Astrocyte (in vitro differentiated cells and primary cell): ENCODE data around the gene RPS25. TPM values are rescaled to one million over a fixed set of nuclear protein-coding genes. Genes with fewer than 3 reads are reported as not detected.

ENCODE experiments used
- DNase-seq: peaks from one replicate; pipeline ENCODE4 v3.0.0-alpha.2; 2010; ENCODE audit warnings: low read depth
- FAIRE-seq: peaks from 2 replicates; lab custom pipeline; 2011; peaks lifted over from hg19 to GRCh38; lab: Jason Lieb, UNC
- H2AFZ ChIP-seq: 2 replicates; pipeline ENCODE4 v1.6.0; 2012; ENCODE audit warnings: low read depth, low read length, inconsistent platforms
- H3K27ac ChIP-seq: 2 replicates; pipeline ENCODE4 v1.5.1; 2011; ENCODE audit warnings: low read depth, low read length, inconsistent platforms
- H3K27me3 ChIP-seq: 2 replicates; pipeline ENCODE4 v1.6.0; 2011; ENCODE audit warnings: low read length, inconsistent platforms; ENCODE audit not compliant: insufficient read depth
- H3K36me3 ChIP-seq: 2 replicates; pipeline ENCODE4 v1.5.1; 2011; ENCODE audit warnings: low read length, inconsistent platforms; ENCODE audit not compliant: insufficient read depth
- H3K4me1 ChIP-seq: 2 replicates; pipeline ENCODE4 v1.5.1; 2011; ENCODE audit warnings: low read length, inconsistent platforms; ENCODE audit not compliant: insufficient read depth
- H3K4me2 ChIP-seq: 2 replicates; pipeline ENCODE4 v1.6.0; 2012; ENCODE audit warnings: low read length, inconsistent platforms
- H3K4me3 ChIP-seq: 2 replicates; pipeline ENCODE4 v1.5.1; 2011; ENCODE audit warnings: low read depth, mild to moderate bottlenecking, low read length, inconsistent platforms; ENCODE audit not compliant: insufficient read depth
- H3K79me2 ChIP-seq: 2 replicates; pipeline ENCODE4 v1.6.0; 2012; ENCODE audit warnings: mild to moderate bottlenecking, low read length, inconsistent platforms; ENCODE audit not compliant: insufficient read depth
- H3K9ac ChIP-seq: 2 replicates; pipeline ENCODE4 v1.6.0; 2012; ENCODE audit warnings: mild to moderate bottlenecking, low read length, inconsistent platforms
- H3K9me3 ChIP-seq: 2 replicates; pipeline ENCODE4 v1.5.1; 2012; ENCODE audit warnings: low read depth, mild to moderate bottlenecking, low read length, inconsistent platforms; ENCODE audit not compliant: insufficient read depth
- H4K20me1 ChIP-seq: 2 replicates; pipeline ENCODE4 v1.6.0; 2012; ENCODE audit warnings: low read length, inconsistent platforms; ENCODE audit not compliant: insufficient read depth
- H3K27ac Mint-ChIP-seq: one replicate; pipeline ENCODE4 v1.8.0; 2021; ENCODE audit warnings: mild to moderate bottlenecking, mixed read lengths; ENCODE audit not compliant: unreplicated experiment
- H3K27me3 Mint-ChIP-seq: one replicate; pipeline ENCODE4 v1.8.0; 2021; ENCODE audit warnings: low read depth, mixed read lengths; ENCODE audit not compliant: unreplicated experiment
- H3K36me3 Mint-ChIP-seq: one replicate; pipeline ENCODE4 v1.8.0; 2021; ENCODE audit warnings: low read depth, mixed read lengths; ENCODE audit not compliant: unreplicated experiment
- H3K4me1 Mint-ChIP-seq: one replicate; pipeline ENCODE4 v1.8.0; 2021; ENCODE audit warnings: low read depth, mixed read lengths; ENCODE audit not compliant: unreplicated experiment
- H3K4me3 Mint-ChIP-seq: one replicate; pipeline ENCODE4 v1.8.0; 2021; ENCODE audit warnings: mild to moderate bottlenecking, moderate library complexity, mixed read lengths; ENCODE audit not compliant: unreplicated experiment
- H3K9me3 Mint-ChIP-seq: one replicate; pipeline ENCODE4 v1.8.0; 2021; ENCODE audit warnings: mild to moderate bottlenecking, mixed read lengths; ENCODE audit not compliant: unreplicated experiment
- CTCF ChIP-seq: IDR thresholded peaks from 2 replicates; pipeline ENCODE4 v1.5.1; 2011; ENCODE audit warnings: low read depth, mild to moderate bottlenecking, inconsistent platforms, low read length, moderate library complexity; ENCODE audit not compliant: insufficient read depth
- EZH2 ChIP-seq: IDR thresholded peaks from 2 replicates; pipeline ENCODE4 v1.6.1; 2012; ENCODE audit warnings: mild to moderate bottlenecking, low read length, inconsistent platforms; ENCODE audit not compliant: insufficient read depth
- total RNA-seq: library from RNA; stranded (reverse); gene quantifications from 2 replicates; pipeline ENCODE4 v1.2.1, GENCODE V29; 2021

Gene RPS25
- total RNA-seq, 1 donor from 2014 or later: 750 TPM

- peaks cover 48% of the 10 kb centered on the region for H3K36me3 Mint-ChIP-seq
- H3K36me3 ChIP-seq: peaks cover 69% of the 10 kb centered on the region
- FAIRE-seq: no peak
These were observed 33.5 kb upstream of the RPS25 start for GRCh38 chr11:119051440-119052162.

GRCh38 chr11:119049081-119049480 lies 30.9 kb upstream of the RPS25 start:
- no peak overlapping the region for H3K4me3 ChIP-seq
- H2AFZ ChIP-seq: no peak overlapping the region
- DNase-seq: no peak
- TF ChIP-seq CTCF: no peak
- no peak for TF ChIP-seq EZH2
- peaks cover 13% of the 10 kb centered on the region for H3K79me2 ChIP-seq
- no peaks in the 10 kb centered on the region for H3K4me1 Mint-ChIP-seq
- peaks cover 89% of the 10 kb centered on the region for H4K20me1 ChIP-seq
- H3K27me3 Mint-ChIP-seq: no peaks in the 10 kb centered on the region
- no peak overlapping the region for H3K27ac ChIP-seq
- no peaks in the 10 kb centered on the region for H3K9me3 ChIP-seq
- no peaks in the 10 kb centered on the region for H3K4me1 ChIP-seq
- H3K27me3 ChIP-seq: no peaks in the 10 kb centered on the region
- H3K36me3 Mint-ChIP-seq: peaks cover 45% of the 10 kb centered on the region
- H3K9ac ChIP-seq: no peak overlapping the region
- H3K4me2 ChIP-seq: no peak overlapping the region
- no peak overlapping the region for H3K27ac Mint-ChIP-seq
- H3K36me3 ChIP-seq: peaks cover 64% of the 10 kb centered on the region
- H3K4me3 Mint-ChIP-seq: no peak overlapping the region
- no peaks in the 10 kb centered on the region for H3K9me3 Mint-ChIP-seq
- no peak for FAIRE-seq

More at GRCh38 chr11:119051440-119052162, 33.5 kb upstream of the RPS25 start:
- Histone ChIP-seq H3K27ac (no peak overlapping the region), H2AFZ (no peak overlapping the region), H3K79me2 (peaks cover 38% of the 10 kb centered on the region), H3K4me1 (peaks cover 10% of the 10 kb centered on the region), H3K4me2 (no peak overlapping the region), H4K20me1 (peaks cover 91% of the 10 kb centered on the region), H3K27me3 (no peaks in the 10 kb centered on the region), H3K4me3 (no peak overlapping the region), H3K9me3 (no peaks in the 10 kb centered on the region), H3K9ac (no peak overlapping the region)
- Mint-ChIP-seq H3K9me3 (no peaks in the 10 kb centered on the region), H3K27ac (no peak overlapping the region), H3K27me3 (no peaks in the 10 kb centered on the region), H3K4me3 (no peak overlapping the region), H3K4me1 (peaks cover 7% of the 10 kb centered on the region)
- TF ChIP-seq CTCF (no peak), EZH2 (no peak)
- no peak for DNase-seq

- H3K4me2 ChIP-seq: no peak overlapping the region
- no peak for DNase-seq
- no peaks in the 10 kb centered on the region for H3K9me3 ChIP-seq
- no peaks in the 10 kb centered on the region for H3K27me3 Mint-ChIP-seq
- TF ChIP-seq EZH2 (no peak), CTCF (no peak)
- H3K27ac Mint-ChIP-seq: no peak overlapping the region
- no peaks in the 10 kb centered on the region for H3K9me3 Mint-ChIP-seq
- FAIRE-seq: no peak
- H4K20me1 ChIP-seq: peaks cover 85% of the 10 kb centered on the region
- H3K4me3 Mint-ChIP-seq: no peak overlapping the region
- no peak overlapping the region for H3K4me3 ChIP-seq
- H3K27me3 ChIP-seq: no peaks in the 10 kb centered on the region
- H3K36me3 Mint-ChIP-seq: peaks cover 42% of the 10 kb centered on the region
- no peaks in the 10 kb centered on the region for H3K4me1 ChIP-seq
- no peak overlapping the region for H2AFZ ChIP-seq
- no peak overlapping the region for H3K27ac ChIP-seq
- H3K79me2 ChIP-seq: peaks cover 9% of the 10 kb centered on the region
- H3K36me3 ChIP-seq: peaks cover 59% of the 10 kb centered on the region
- no peak overlapping the region for H3K9ac ChIP-seq
- no peaks in the 10 kb centered on the region for H3K4me1 Mint-ChIP-seq
These were observed 30.5 kb upstream of the RPS25 start for GRCh38 chr11:119048644-119049043.
